Spleen (tissue), 11 donors: Measurements from ENCODE around the gene DPYSL3. TPM values are rescaled to one million over a fixed set of nuclear protein-coding genes. Genes with fewer than 3 reads are reported as not detected.

Source experiments
- DNase-seq: peaks from one replicate; pipeline ENCODE4 v3.0.0-alpha.2; 2020
- H3K27ac ChIP-seq, 8 donors: fragments of 200-600 bp; sonication (generic) in 7 of 8; 1 replicate in 4 of 8; 2 replicates in 4 of 8; pipeline versions ENCODE4 v1.5.0 to v1.8.0; 2016 to 2021; ENCODE audit warnings: inconsistent platforms in 4 of 8, mild to moderate bottlenecking in 4 of 8, moderate library complexity in 1 of 8
- H3K27me3 ChIP-seq, 7 donors: fragments of 200-600 bp; sonication (generic) in 6 of 7; replicated peaks in 1 of 7; 1 replicate in 4 of 7; 2 replicates in 3 of 7; pipeline versions ENCODE4 v1.5.0 to v1.8.0; 2016 to 2021; ENCODE audit warnings: inconsistent platforms in 3 of 7, mild to moderate bottlenecking in 1 of 7
- H3K36me3 ChIP-seq, 6 donors: fragments of 200-600 bp; sonication (generic) in 5 of 6; 1 replicate in 4 of 6; 2 replicates in 2 of 6; pipeline versions ENCODE4 v1.5.0 to v1.8.0; 2016 to 2021; ENCODE audit warnings: inconsistent platforms in 2 of 6
- H3K4me1 ChIP-seq, 6 donors: fragments of 200-600 bp; sonication (generic) in 5 of 6; 1 replicate in 3 of 6; 2 replicates in 3 of 6; pipeline versions ENCODE4 v1.5.0 to v1.8.0; 2016 to 2021; ENCODE audit warnings: inconsistent platforms in 3 of 6
- H3K4me3 ChIP-seq, 8 donors: fragments of 200-600 bp; sonication (generic) in 7 of 8; 1 replicate in 4 of 8; 2 replicates in 4 of 8; pipeline versions ENCODE4 v1.5.0 to v1.8.0; 2016 to 2021; ENCODE audit warnings: inconsistent platforms in 4 of 8, mild to moderate bottlenecking in 4 of 8, moderate library complexity in 2 of 8
- H3K9me3 ChIP-seq, 8 donors: fragments of 200-600 bp; sonication (generic) in 7 of 8; 1 replicate in 4 of 8; 2 replicates in 4 of 8; pipeline versions ENCODE4 v1.5.0 to v1.8.0; 2016 to 2021; ENCODE audit warnings: inconsistent platforms in 4 of 8
- CTCF ChIP-seq, 11 experiments: fragments of 200-600 bp in 7 of 11; fragments of 450-650 bp in 4 of 11; sonication (generic) in 4 of 11; IDR thresholded peaks in 8 of 11; conservative IDR thresholded peaks in 3 of 11; 1 replicate in 7 of 11; 2 replicates in 4 of 11; pipeline versions ENCODE4 v1.4.0 to v1.8.0; 2016 to 2021; ENCODE audit warnings: antibody characterized with exemption in 11 of 11, inconsistent platforms in 4 of 11, mild to moderate bottlenecking in 1 of 11
- POLR2A ChIP-seq, 3 donors: fragments of 450-650 bp; IDR thresholded peaks; one replicate each; pipeline ENCODE4 v1.5.1; 2017; ENCODE audit warnings: antibody characterized with exemption in 3 of 3, mild to moderate bottlenecking in 1 of 3
- POLR2AphosphoS5 ChIP-seq, 3 donors: sonication (generic); formaldehyde crosslinking; IDR thresholded peaks; one replicate each; pipeline ENCODE4 v1.5.1; 2017; ENCODE audit warnings: antibody characterized with exemption in 3 of 3
- WGBS, 5 donors: extraction: QIAGEN DNeasy Blood & Tissue Kit in 3 of 5; methylation state at CpG; one replicate each; pipeline versions ENCODE4 v1.1.5 to v1.1.7; 2013 to 2018; 5-methylcytosine and 5-hydroxymethylcytosine counted together
- intact Hi-C: fragments of 100-400 bp; cut with DNase I; formaldehyde crosslinking; loops from one replicate; pipeline ENCODE4 v1.15.0; 2023; ENCODE audit warnings: low total_unique reads
- polyA plus RNA-seq, 3 donors: library from polyadenylated mRNA; stranded (reverse); fragments of 200-250 nt; gene quantifications; one replicate each; pipeline ENCODE4 v1.2.1, GENCODE V29; 2013
- total RNA-seq, 7 donors: library from RNA; depleted of rRNA in 3 of 7; stranded (reverse); fragments of >200 nt in 3 of 7; fragmentation: NEBNext Ultra II Directional in 4 of 7; extraction: Animal tissue kit (Norgen Biotek cat#: 25700) in 4 of 7; gene quantifications; one replicate each; pipeline versions ENCODE4 v1.1.0 to v1.2.1, GENCODE V29; 2016 to 2021
- donor health status: healthy with polysubstance abuse.
- donor health status: DM: no; HTN: no; CAD: no; lungs with moderate emphysema.
- donor health status: DM: no; HTN: no; CAD: no.
- donor health status: Bipolar disorder and iron deficiency.
- donor health status: healthy.
- donor health status: DM: no; HTN: no; CAD: no.
- donor health status: DM: yes; HTN: yes; CAD: no.

Gene DPYSL3
- total and polyA plus RNA-seq, 10 donors: 10.0 to 58.2 (median 40.4) TPM

- intact Hi-C loops: no loop called here
- DNase-seq: no peak
- Histone ChIP-seq H3K27me3 (no peaks in the 10 kb centered on the region), H3K9me3 (no peaks in the 10 kb centered on the region), H3K4me3 (no peak overlapping the region), H3K36me3 (no peaks in the 10 kb centered on the region), H3K27ac (peak overlapping the region in 6 of 8 donors; percentile 48 to 79 (median 73)), H3K4me1 (peaks cover 10 to 54% (median 33%) of the 10 kb centered on the region in 6 donors)
- 37 to 61% (median 48%) methylated on average over 3 of the region's 3 CpGs for WGBS, 5 donors
- no peak for TF ChIP-seq CTCF (IDR thresholded peaks at IDR 0.05 in 8 of 11, conservative IDR thresholded peaks at IDR 0.05 in 3 of 11)
- TF ChIP-seq POLR2A (IDR thresholded peaks at IDR 0.05): no peak
- TF ChIP-seq POLR2AphosphoS5 (IDR thresholded peaks at IDR 0.05): no peak
Measured at GRCh38 chr5:147481874-147482705, 27.8 kb downstream of the DPYSL3 start.

- Histone ChIP-seq H3K4me3 (no peak overlapping the region), H3K4me1 (peaks cover 10 to 49% (median 29%) of the 10 kb centered on the region in 6 donors), H3K36me3 (no peaks in the 10 kb centered on the region), H3K27me3 (no peaks in the 10 kb centered on the region), H3K9me3 (no peaks in the 10 kb centered on the region), H3K27ac (peak overlapping the region in 6 of 8 donors; percentile 48 to 79 (median 73))
- intact Hi-C loops: no loop called here
- no peak for TF ChIP-seq POLR2A (IDR thresholded peaks at IDR 0.05)
- TF ChIP-seq CTCF (IDR thresholded peaks at IDR 0.05 in 8 of 11, conservative IDR thresholded peaks at IDR 0.05 in 3 of 11): no peak
- TF ChIP-seq POLR2AphosphoS5 (IDR thresholded peaks at IDR 0.05): no peak
- DNase-seq: no peak
- WGBS, 5 donors: 45 to 88% (median 61%) methylated on average over 1 of the region's 1 CpG; no CpG with 5 or more reads in 1 of the 5 donors
Measured at GRCh38 chr5:147481376-147481775, 28.5 kb downstream of the DPYSL3 start.

- no peaks in the 10 kb centered on the region for H3K27me3 ChIP-seq
- peaks cover 10 to 41% (median 21%) of the 10 kb centered on the region in 6 donors for H3K4me1 ChIP-seq
- intact Hi-C loops: no loop called here
- H3K9me3 ChIP-seq: no peaks in the 10 kb centered on the region
- TF ChIP-seq POLR2AphosphoS5 (IDR thresholded peaks at IDR 0.05) (no peak), CTCF (IDR thresholded peaks at IDR 0.05 in 8 of 11, conservative IDR thresholded peaks at IDR 0.05 in 3 of 11) (no peak), POLR2A (IDR thresholded peaks at IDR 0.05) (no peak)
- no peak overlapping the region for H3K4me3 ChIP-seq
- DNase-seq: no peak
- no peaks in the 10 kb centered on the region for H3K36me3 ChIP-seq
- no peak overlapping the region for H3K27ac ChIP-seq
- WGBS, 5 donors: 63 to 88% (median 77%) methylated on average over 6 of the region's 6 CpGs
Measured at GRCh38 chr5:147479949-147480348, 29.9 kb downstream of the DPYSL3 start.

- Histone ChIP-seq H3K4me1 (peaks cover 5 to 36% (median 17%) of the 10 kb centered on the region in 6 donors), H3K36me3 (no peaks in the 10 kb centered on the region), H3K9me3 (no peaks in the 10 kb centered on the region), H3K27ac (no peak overlapping the region), H3K27me3 (no peaks in the 10 kb centered on the region), H3K4me3 (no peak overlapping the region)
- TF ChIP-seq POLR2AphosphoS5 (IDR thresholded peaks at IDR 0.05) (no peak), POLR2A (IDR thresholded peaks at IDR 0.05) (no peak), CTCF (IDR thresholded peaks at IDR 0.05 in 8 of 11, conservative IDR thresholded peaks at IDR 0.05 in 3 of 11) (no peak)
- intact Hi-C loops: no loop called here
- DNase-seq: no peak
Measured at GRCh38 chr5:147479444-147479843, 30.4 kb downstream of the DPYSL3 start.
